Measurements from ENCODE around the gene SUSD6.

The SUSD6 gene

DNA sequence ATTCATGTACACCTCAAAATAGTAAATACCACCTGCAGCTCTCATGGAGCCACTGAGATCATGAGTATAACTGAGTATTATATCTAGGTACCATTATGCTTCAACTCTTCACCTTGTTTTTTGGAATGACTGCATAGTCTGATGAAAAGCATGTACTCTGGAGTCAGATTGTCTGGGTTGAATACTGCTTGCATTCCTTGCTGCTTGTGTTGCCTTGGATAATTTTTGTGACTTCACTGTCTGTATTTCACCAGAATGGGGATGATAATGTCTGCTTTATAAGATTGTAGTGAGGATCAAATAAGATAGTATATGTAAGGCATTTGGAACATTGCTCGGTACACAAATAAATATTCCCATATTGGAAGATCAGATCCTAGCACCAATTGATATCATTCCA lies 54.2 kb downstream of the SUSD6 start:
- H3K27ac ChIP-seq (ENCODE audit: low read length), result peak overlapping the region; percentile 83
- peaks cover 23 to 40% of the 10 kb centered on the region in 2 donors for H3K4me1 ChIP-seq (ENCODE audit: control insufficient read depth in 1 of 2, insufficient read depth in 2 of 2, low read length in 2 of 2)
- no peak overlapping the region for H3K4me3 ChIP-seq (ENCODE audit: low read depth in 1 of 2, low read length in 2 of 2)
- no peaks in the 10 kb centered on the region for H3K36me3 ChIP-seq (ENCODE audit: control insufficient read depth in 1 of 2, insufficient read depth in 2 of 2, low read length in 2 of 2)
- H3K9me3 ChIP-seq (ENCODE audit: control insufficient read depth in 1 of 2, low read length in 2 of 2), result no peaks in the 10 kb centered on the region
- H3K27me3 ChIP-seq (ENCODE audit: low read depth, low read length), result no peaks in the 10 kb centered on the region

DNA sequence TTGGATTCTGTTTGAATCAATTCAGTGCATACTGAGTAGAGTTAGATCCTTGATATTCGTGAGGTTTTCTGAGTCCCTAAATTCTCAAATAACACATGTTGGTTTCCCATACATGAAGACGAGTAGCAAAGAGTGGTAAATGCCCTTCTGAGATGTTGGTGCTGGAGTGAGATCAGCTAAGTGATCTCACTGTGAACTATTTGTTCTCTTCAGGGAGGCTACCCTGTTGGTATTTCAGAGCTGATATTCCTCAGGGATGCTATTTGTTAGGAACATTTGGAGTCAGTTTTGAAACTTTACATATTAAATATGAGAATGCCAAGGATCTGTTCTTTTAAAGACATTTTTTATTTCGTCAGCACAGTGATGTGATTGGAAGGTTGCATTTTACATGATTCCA lies 54.7 kb downstream of the SUSD6 start:
- Histone ChIP-seq H3K4me1 (ENCODE audit: control insufficient read depth in 1 of 2, insufficient read depth in 2 of 2, low read length in 2 of 2) (peaks cover 23 to 35% of the 10 kb centered on the region in 2 donors), H3K27me3 (ENCODE audit: low read depth, low read length) (no peaks in the 10 kb centered on the region), H3K36me3 (ENCODE audit: control insufficient read depth in 1 of 2, insufficient read depth in 2 of 2, low read length in 2 of 2) (no peaks in the 10 kb centered on the region), H3K9me3 (ENCODE audit: control insufficient read depth in 1 of 2, low read length in 2 of 2) (no peaks in the 10 kb centered on the region), H3K4me3 (ENCODE audit: low read depth in 1 of 2, low read length in 2 of 2) (no peak overlapping the region), H3K27ac (ENCODE audit: low read length) (peak overlapping the region; percentile 83)

DNA sequence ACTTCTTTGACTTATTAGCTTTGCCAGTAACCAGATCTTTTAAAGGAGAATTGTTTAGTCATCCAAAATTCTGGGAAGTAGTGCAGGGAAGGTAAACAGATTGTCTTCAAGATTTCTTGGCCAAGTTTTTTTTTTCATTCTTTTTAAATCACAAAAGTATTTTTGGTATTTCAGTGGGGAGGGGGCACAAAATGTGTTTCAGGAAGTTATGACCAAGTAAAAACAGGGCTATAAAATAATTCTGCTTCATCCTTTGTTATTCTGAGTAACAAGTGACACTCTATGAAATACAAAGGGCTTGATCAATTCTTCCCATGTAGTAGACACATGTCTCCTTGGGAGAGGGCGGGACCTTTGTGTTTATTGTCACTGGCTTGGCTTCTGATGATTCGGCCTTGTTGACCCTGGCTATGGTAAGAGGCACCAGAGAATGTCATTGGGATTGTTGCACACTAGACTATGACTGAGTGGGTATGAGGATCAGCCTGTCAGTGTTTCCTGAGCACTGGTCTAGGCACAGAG lies 55.4 kb downstream of the SUSD6 start:
- Histone ChIP-seq H3K27ac (ENCODE audit: low read length) (peak overlapping the region; percentile 83), H3K4me1 (ENCODE audit: control insufficient read depth in 1 of 2, insufficient read depth in 2 of 2, low read length in 2 of 2) (peaks cover 23 to 29% of the 10 kb centered on the region in 2 donors), H3K36me3 (ENCODE audit: control insufficient read depth in 1 of 2, insufficient read depth in 2 of 2, low read length in 2 of 2) (no peaks in the 10 kb centered on the region)

DNA sequence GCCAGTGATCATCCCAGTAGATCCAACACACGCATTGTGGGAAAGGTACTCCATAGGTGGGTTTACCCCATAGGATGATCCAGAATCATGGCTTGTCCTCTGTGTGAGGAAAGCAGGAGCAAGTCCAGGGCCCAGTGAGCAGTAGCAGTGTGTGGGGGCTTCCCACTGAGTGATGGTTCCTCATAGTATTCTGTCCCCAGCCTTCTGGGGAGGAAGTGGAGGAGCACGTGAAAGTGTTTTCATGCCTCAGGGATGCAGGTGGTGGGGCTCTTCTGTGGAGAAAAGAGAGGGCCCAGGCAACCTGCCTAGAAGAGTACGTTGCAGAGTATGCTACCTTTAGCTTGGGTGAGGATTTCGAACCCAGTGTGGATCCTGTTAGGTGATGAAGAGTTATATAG lies 56.5 kb downstream of the SUSD6 start:
- Histone ChIP-seq H3K27ac (ENCODE audit: low read length) (no peak overlapping the region), H3K9me3 (ENCODE audit: control insufficient read depth in 1 of 2, low read length in 2 of 2) (no peaks in the 10 kb centered on the region), H3K27me3 (ENCODE audit: low read depth, low read length) (no peaks in the 10 kb centered on the region), H3K4me1 (ENCODE audit: control insufficient read depth in 1 of 2, insufficient read depth in 2 of 2, low read length in 2 of 2) (peaks cover 23 to 24% of the 10 kb centered on the region in 2 donors), H3K4me3 (ENCODE audit: low read depth in 1 of 2, low read length in 2 of 2) (no peak overlapping the region), H3K36me3 (ENCODE audit: control insufficient read depth in 1 of 2, insufficient read depth in 2 of 2, low read length in 2 of 2) (no peaks in the 10 kb centered on the region)

More for the DNA sequence above, 55.4 kb downstream of the SUSD6 start:
- Histone ChIP-seq H3K9me3 (ENCODE audit: control insufficient read depth in 1 of 2, low read length in 2 of 2) (no peaks in the 10 kb centered on the region), H3K4me3 (ENCODE audit: low read depth in 1 of 2, low read length in 2 of 2) (no peak overlapping the region), H3K27me3 (ENCODE audit: low read depth, low read length) (no peaks in the 10 kb centered on the region)

DNA sequence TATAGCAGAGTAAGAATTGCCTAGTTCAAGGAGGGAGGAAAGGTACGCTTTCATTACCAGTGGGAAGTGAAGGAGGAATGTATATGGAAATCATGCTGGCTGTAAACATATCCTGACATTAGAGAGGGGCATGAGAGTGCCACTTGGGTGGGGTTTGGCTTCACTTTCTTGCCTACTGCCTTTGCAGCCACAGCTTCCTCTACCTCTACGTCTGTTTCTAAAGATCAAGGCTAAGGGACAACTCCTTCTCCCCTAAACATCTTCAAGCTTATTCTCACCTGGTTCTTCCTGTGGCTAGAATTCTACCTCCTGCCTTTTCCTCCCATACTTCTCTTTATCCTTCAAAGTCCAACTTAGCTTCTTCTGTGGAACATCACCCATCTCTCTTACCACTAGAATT lies 58.0 kb downstream of the SUSD6 start:
- Histone ChIP-seq H3K27me3 (ENCODE audit: low read depth, low read length) (no peaks in the 10 kb centered on the region), H3K4me1 (ENCODE audit: control insufficient read depth in 1 of 2, insufficient read depth in 2 of 2, low read length in 2 of 2) (peaks cover 29 to 30% of the 10 kb centered on the region in 2 donors), H3K4me3 (ENCODE audit: low read depth in 1 of 2, low read length in 2 of 2) (no peak overlapping the region), H3K36me3 (ENCODE audit: control insufficient read depth in 1 of 2, insufficient read depth in 2 of 2, low read length in 2 of 2) (no peaks in the 10 kb centered on the region), H3K27ac (ENCODE audit: low read length) (no peak overlapping the region), H3K9me3 (ENCODE audit: control insufficient read depth in 1 of 2, low read length in 2 of 2) (no peaks in the 10 kb centered on the region)

DNA sequence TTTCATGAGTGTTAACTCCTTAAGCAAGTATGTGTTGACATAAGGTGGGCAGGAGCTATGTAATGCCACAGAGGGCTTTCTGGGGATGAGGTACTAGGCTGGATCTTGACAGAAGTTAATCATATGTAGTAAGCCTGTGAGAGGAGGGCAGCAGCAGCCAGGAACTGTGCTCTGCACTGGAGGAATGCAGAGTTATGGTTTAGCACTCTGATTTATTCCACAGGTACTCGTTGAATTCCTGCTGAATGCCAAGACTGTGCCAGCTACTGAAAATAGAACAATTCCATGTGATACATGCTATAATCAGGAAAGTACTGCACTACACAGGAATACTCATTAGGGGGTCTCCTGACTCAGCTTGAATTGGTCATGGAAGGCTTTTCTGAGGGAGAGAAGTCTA lies 58.7 kb downstream of the SUSD6 start:
- Histone ChIP-seq H3K36me3 (ENCODE audit: control insufficient read depth in 1 of 2, insufficient read depth in 2 of 2, low read length in 2 of 2) (no peaks in the 10 kb centered on the region), H3K27me3 (ENCODE audit: low read depth, low read length) (no peaks in the 10 kb centered on the region), H3K4me1 (ENCODE audit: control insufficient read depth in 1 of 2, insufficient read depth in 2 of 2, low read length in 2 of 2) (peaks cover 28 to 31% of the 10 kb centered on the region in 2 donors), H3K9me3 (ENCODE audit: control insufficient read depth in 1 of 2, low read length in 2 of 2) (no peaks in the 10 kb centered on the region), H3K4me3 (ENCODE audit: low read depth in 1 of 2, low read length in 2 of 2) (no peak overlapping the region), H3K27ac (ENCODE audit: low read length) (no peak overlapping the region)

DNA sequence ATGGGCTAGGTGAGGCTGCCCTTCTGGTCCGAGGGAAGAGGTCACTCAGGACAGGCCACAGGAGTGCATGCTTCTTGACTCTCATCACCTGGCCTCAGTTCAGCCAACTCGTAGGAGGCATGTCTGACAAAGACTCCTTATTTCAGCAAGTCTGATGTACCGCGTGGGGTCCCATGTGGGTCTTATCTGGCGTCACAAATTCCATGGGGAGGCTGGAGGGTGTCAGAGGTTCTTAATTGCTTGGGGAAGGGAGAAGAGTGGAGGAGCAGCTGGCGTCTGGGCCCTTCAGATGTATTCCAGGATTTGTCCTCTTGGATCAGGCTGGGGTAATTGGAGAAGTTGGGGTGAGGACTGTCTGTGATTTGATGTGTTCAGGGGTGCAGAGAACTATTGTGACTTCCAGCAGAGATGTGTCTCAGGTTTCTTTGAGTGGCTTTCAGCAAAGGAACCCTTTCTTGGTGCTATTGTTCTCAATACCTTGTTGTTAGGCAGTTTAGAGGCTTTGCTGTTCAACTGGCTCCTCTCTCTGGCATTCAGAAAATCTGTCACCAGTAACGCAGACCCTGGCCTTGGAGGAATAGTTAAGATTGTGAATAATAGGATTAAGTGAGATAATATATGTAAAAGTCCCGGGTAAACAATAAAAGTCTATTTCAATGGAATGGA lies 60.1 kb downstream of the SUSD6 start:
- no peaks in the 10 kb centered on the region for H3K9me3 ChIP-seq (ENCODE audit: control insufficient read depth in 1 of 2, low read length in 2 of 2)
- no peak overlapping the region for H3K4me3 ChIP-seq (ENCODE audit: low read depth in 1 of 2, low read length in 2 of 2)
- H3K27me3 ChIP-seq (ENCODE audit: low read depth, low read length), result no peaks in the 10 kb centered on the region
- H3K36me3 ChIP-seq (ENCODE audit: control insufficient read depth in 1 of 2, insufficient read depth in 2 of 2, low read length in 2 of 2), result no peaks in the 10 kb centered on the region
- peaks cover 28 to 33% of the 10 kb centered on the region in 2 donors for H3K4me1 ChIP-seq (ENCODE audit: control insufficient read depth in 1 of 2, insufficient read depth in 2 of 2, low read length in 2 of 2)
- no peak overlapping the region for H3K27ac ChIP-seq (ENCODE audit: low read length)

DNA sequence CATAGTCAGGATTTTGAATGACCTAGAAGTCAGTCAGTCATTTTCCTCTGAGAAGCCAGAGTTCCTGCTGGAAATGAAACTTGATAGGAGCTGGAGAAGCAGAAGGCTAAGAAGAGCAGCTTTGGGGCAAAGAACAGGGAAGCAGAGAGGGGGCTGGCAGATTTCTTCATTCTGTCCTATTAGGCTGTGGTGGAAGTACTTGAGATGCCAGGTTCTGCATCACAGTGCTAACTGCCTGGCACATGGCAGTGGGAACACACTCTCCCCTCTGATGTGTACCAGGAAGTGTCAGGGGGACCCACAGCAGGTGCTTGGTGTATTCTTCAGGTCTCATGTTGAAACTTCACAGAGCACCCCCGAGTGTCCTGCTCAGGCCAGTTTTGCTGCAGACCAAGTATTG lies 61.0 kb downstream of the SUSD6 start:
- H3K27me3 ChIP-seq (ENCODE audit: low read depth, low read length), result no peaks in the 10 kb centered on the region
- no peaks in the 10 kb centered on the region for H3K36me3 ChIP-seq (ENCODE audit: control insufficient read depth in 1 of 2, insufficient read depth in 2 of 2, low read length in 2 of 2)
- no peak overlapping the region for H3K4me3 ChIP-seq (ENCODE audit: low read depth in 1 of 2, low read length in 2 of 2)
- H3K27ac ChIP-seq (ENCODE audit: low read length), result no peak overlapping the region
- no peaks in the 10 kb centered on the region for H3K9me3 ChIP-seq (ENCODE audit: control insufficient read depth in 1 of 2, low read length in 2 of 2)
- H3K4me1 ChIP-seq (ENCODE audit: control insufficient read depth in 1 of 2, insufficient read depth in 2 of 2, low read length in 2 of 2), result peaks cover 23 to 28% of the 10 kb centered on the region in 2 donors

DNA sequence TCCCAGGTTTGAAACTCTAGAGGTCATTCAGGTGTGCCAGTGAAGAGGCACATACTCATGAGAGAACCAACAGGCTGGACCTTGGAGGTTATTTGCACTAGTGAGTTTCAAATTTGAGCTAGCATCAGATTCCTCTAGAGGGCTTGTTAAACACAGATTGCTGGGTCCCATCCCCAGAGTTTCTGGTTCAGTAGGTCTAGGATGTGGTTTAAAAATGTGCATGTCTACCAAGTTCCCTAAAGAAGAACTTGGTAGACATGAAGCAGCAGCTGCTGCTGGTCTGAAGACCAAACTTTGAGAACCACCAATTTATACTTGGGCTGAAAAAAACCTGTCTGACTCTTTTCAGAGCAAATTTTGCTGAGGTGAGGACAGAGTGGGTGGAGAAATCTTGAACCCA lies 61.7 kb downstream of the SUSD6 start:
- no peaks in the 10 kb centered on the region for H3K36me3 ChIP-seq (ENCODE audit: control insufficient read depth in 1 of 2, insufficient read depth in 2 of 2, low read length in 2 of 2)
- H3K27ac ChIP-seq (ENCODE audit: low read length), result peak overlapping the region; percentile 33
- H3K4me1 ChIP-seq (ENCODE audit: control insufficient read depth in 1 of 2, insufficient read depth in 2 of 2, low read length in 2 of 2), result peaks cover 23 to 27% of the 10 kb centered on the region in 2 donors
- no peaks in the 10 kb centered on the region for H3K27me3 ChIP-seq (ENCODE audit: low read depth, low read length)
- no peaks in the 10 kb centered on the region for H3K9me3 ChIP-seq (ENCODE audit: control insufficient read depth in 1 of 2, low read length in 2 of 2)
- no peak overlapping the region for H3K4me3 ChIP-seq (ENCODE audit: low read depth in 1 of 2, low read length in 2 of 2)

DNA sequence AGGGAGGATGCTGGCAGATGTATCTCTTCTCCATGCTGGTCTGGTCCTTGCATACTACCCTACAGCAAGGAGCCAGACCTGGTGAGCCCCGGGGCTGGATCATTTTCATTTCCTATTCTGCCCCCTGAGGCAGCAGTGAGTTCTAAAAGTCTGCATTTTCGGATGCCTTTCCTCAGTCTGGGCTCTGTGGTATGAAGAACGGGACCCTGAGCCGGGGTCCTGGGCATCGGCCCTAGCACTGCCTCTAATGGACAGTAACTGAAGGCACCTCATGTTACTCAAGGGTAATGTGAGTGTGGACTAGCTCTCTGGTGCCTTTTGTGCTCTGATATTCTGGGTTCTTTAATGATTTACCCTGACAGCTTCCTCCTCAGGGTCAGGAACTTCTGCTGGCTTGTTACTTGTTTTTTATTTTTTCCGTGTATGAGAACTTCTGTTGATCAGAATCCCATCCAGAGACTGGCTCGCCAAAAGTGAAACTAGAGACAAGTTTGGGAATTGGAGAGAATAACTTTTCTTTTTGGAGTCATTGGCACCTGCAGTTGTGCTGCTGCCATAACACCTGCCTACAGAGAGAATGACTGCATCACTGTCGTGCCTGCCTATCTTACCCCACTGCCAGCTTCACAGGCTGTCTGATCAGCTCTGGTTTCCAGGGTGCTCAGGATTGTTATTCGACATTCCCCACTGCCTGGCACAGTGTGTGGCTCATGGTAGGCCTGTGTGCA lies 62.3 kb downstream of the SUSD6 start:
- peaks cover 23 to 27% of the 10 kb centered on the region in 2 donors for H3K4me1 ChIP-seq (ENCODE audit: control insufficient read depth in 1 of 2, insufficient read depth in 2 of 2, low read length in 2 of 2)
- no peaks in the 10 kb centered on the region for H3K27me3 ChIP-seq (ENCODE audit: low read depth, low read length)
- peak overlapping the region; percentile 33 for H3K27ac ChIP-seq (ENCODE audit: low read length)
- no peaks in the 10 kb centered on the region for H3K36me3 ChIP-seq (ENCODE audit: control insufficient read depth in 1 of 2, insufficient read depth in 2 of 2, low read length in 2 of 2)
- no peaks in the 10 kb centered on the region for H3K9me3 ChIP-seq (ENCODE audit: control insufficient read depth in 1 of 2, low read length in 2 of 2)
- no peak overlapping the region for H3K4me3 ChIP-seq (ENCODE audit: low read depth in 1 of 2, low read length in 2 of 2)

DNA sequence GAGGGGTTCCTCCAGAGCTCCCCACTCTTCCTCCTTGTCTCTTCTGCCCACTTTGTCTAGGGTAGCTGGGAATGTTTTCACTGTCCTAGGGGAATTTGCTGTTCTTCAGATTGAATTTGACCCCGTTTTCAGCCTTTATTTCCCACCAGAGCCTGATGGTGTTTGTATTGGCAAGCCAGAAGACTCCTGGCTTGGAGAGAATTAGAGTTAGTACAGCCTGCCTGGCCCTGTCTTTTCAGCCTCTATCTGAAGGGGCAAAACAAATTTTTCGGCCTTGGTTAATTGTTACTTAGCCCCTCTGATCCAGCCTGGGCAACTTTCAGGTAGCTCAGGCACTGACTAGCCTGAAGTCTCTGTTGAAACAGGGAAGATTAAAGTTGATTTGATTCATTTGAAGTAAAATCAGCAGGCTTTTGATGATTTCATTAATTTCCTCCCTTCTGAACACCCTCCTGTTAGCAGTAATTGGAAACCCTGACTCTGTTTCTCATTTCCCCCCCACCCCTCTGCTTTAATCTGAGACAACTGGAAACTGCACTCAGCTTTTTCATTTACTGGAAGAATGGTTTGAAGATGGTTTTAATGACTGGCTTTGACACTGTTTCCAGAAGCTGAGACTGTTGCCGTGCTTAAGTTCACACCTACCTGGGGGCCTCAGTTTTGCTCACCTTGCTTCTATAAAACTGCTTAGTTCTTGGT lies 63.3 kb downstream of the SUSD6 start:
- H3K4me1 ChIP-seq (ENCODE audit: control insufficient read depth in 1 of 2, insufficient read depth in 2 of 2, low read length in 2 of 2), result peaks cover 23 to 27% of the 10 kb centered on the region in 2 donors
- H3K36me3 ChIP-seq (ENCODE audit: control insufficient read depth in 1 of 2, insufficient read depth in 2 of 2, low read length in 2 of 2), result no peaks in the 10 kb centered on the region
- H3K27me3 ChIP-seq (ENCODE audit: low read depth, low read length), result no peaks in the 10 kb centered on the region
- H3K4me3 ChIP-seq (ENCODE audit: low read depth in 1 of 2, low read length in 2 of 2), result no peak overlapping the region
- no peaks in the 10 kb centered on the region for H3K9me3 ChIP-seq (ENCODE audit: control insufficient read depth in 1 of 2, low read length in 2 of 2)
- H3K27ac ChIP-seq (ENCODE audit: low read length), result peak overlapping the region; percentile 33

All from muscle layer of duodenum (tissue), 2 donors.